Pancreas (tissue), 10 donors: ENCODE results near the gene NDUFA6. TPM values are rescaled to one million over a fixed set of nuclear protein-coding genes. Genes with fewer than 3 reads are reported as not detected.

Experiments
- ATAC-seq, 4 donors: fragments of 200-7000 bp; cut with Tn5 transposase; one replicate each; pipeline versions ENCODE4 v1.8.0 to v1.9.1; 2020; ENCODE audit warnings: mild to moderate bottlenecking in 4 of 4, moderate library complexity in 4 of 4
- DNase-seq, 6 donors: peaks; one replicate each; pipeline ENCODE4 v3.0.0-alpha.2; 2020
- FAIRE-seq: peaks from 2 replicates; lab custom pipeline; 2012; peaks lifted over from hg19 to GRCh38; lab: Jason Lieb, UNC
- H3K27ac ChIP-seq, 4 donors: fragments of 200-600 bp; sonication (generic); 1 replicate in 3 of 4; 2 replicates in 1 of 4; pipeline versions ENCODE4 v1.5.0 to v1.8.0; 2020
- H3K27me3 ChIP-seq, 4 donors: fragments of 200-600 bp; one replicate each; pipeline ENCODE4 v1.8.0; 2021
- H3K36me3 ChIP-seq, 3 donors: fragments of 200-600 bp; sonication (generic) in 1 of 3; one replicate each; pipeline versions ENCODE4 v1.5.0 to v1.8.0; 2020 to 2021
- H3K4me1 ChIP-seq, 3 donors: fragments of 200-600 bp; one replicate each; pipeline ENCODE4 v1.8.0; 2021
- H3K4me3 ChIP-seq, 4 donors: fragments of 200-600 bp; sonication (generic) in 2 of 4; one replicate each; pipeline versions ENCODE4 v1.5.0 to v1.8.0; 2020 to 2021
- H3K9me3 ChIP-seq, 4 donors: fragments of 200-600 bp; one replicate each; pipeline ENCODE4 v1.8.0; 2021
- WGBS, 2 donors: extraction: QIAGEN DNeasy Blood & Tissue Kit; methylation state at CpG; one replicate each; pipeline ENCODE4 v1.1.7; 2013; 5-methylcytosine and 5-hydroxymethylcytosine counted together
- intact Hi-C, 3 donors: fragments of 100-400 bp; cut with DNase I; formaldehyde crosslinking; loops; one replicate each; pipeline versions ENCODE4 v1.11.1 to v1.14.2; 2022
- polyA plus RNA-seq, 2 donors: library from polyadenylated mRNA; stranded (reverse); fragments of 200-250 nt; gene quantifications; one replicate each; pipeline ENCODE4 v1.2.3, GENCODE V29; 2013
- total RNA-seq, 6 donors: library from RNA; stranded (reverse); fragmentation: NEBNext Ultra II Directional in 4 of 6; extraction: Animal tissue kit (Norgen Biotek cat#: 25700) in 4 of 6; gene quantifications; one replicate each; pipeline versions ENCODE4 v1.2.1 to v1.2.4, GENCODE V29; 2021 to 2023
- TF ChIP-seq, protein P1 (sequence below), 4 donors: fragments of 200-600 bp; sonication (generic) in 3 of 4; IDR thresholded peaks; one replicate each; pipeline versions ENCODE4 v1.5.0 to v1.8.0; 2021; ENCODE audit warnings: antibody characterized with exemption in 4 of 4
- donor health status: healthy with polysubstance abuse.
- donor health status: DM: no; HTN: no; CAD: no; lungs with moderate emphysema.
- donor health status: DM: no; HTN: no; CAD: no.
- donor health status: control.
- donor health status: control.
- donor health status: Bipolar disorder and iron deficiency.
- donor health status: DM: yes; HTN: yes; CAD: no.
- donor health status: DM: no; HTN: no; CAD: no.
- donor health status: DM: no; HTN: no; CAD: no.
- donor health status: DM: yes; HTN: yes; CAD: no.

Gene NDUFA6
- total and polyA plus RNA-seq, 8 donors, result 16.8 to 44.5 (median 24.4) TPM

DNA sequence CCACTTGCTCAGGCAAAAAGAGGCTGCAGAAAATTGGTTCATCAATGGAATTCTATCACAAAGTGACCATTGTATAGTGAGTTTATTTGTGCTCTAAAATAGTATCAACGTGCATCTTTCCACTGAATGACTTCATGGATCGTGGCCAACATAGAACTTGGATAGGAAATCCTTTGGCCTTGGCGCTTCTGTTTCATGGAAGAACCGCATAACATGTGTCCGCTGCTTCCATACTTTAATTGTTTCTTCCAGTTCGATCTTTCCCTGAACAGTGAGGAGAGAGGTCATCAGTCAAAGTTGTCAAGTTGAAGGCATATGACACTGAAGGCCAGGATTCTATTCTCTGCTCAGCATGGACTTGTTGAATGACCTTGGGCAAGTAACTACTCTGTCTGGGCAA, 4.5 kb downstream of the NDUFA6 start:
- WGBS, 2 donors, result 51 to 52% methylated on average over 6 of the region's 6 CpGs
- DNase-seq, result peak in 1 of 6 donors; percentile 5
- H3K4me1 ChIP-seq, result peaks cover under 1 to 13% (median 5%) of the 10 kb centered on the region in 3 donors
- peaks cover 3 to 32% (median 15%) of the 10 kb centered on the region in 3 donors for H3K36me3 ChIP-seq
- H3K4me3 ChIP-seq, result no peak overlapping the region
- H3K9me3 ChIP-seq, result no peaks in the 10 kb centered on the region
- TF ChIP-seq, protein P1, sequence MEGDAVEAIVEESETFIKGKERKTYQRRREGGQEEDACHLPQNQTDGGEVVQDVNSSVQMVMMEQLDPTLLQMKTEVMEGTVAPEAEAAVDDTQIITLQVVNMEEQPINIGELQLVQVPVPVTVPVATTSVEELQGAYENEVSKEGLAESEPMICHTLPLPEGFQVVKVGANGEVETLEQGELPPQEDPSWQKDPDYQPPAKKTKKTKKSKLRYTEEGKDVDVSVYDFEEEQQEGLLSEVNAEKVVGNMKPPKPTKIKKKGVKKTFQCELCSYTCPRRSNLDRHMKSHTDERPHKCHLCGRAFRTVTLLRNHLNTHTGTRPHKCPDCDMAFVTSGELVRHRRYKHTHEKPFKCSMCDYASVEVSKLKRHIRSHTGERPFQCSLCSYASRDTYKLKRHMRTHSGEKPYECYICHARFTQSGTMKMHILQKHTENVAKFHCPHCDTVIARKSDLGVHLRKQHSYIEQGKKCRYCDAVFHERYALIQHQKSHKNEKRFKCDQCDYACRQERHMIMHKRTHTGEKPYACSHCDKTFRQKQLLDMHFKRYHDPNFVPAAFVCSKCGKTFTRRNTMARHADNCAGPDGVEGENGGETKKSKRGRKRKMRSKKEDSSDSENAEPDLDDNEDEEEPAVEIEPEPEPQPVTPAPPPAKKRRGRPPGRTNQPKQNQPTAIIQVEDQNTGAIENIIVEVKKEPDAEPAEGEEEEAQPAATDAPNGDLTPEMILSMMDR (IDR thresholded peaks at IDR 0.05), result no peak
- no peak for ATAC-seq
- no peaks in the 10 kb centered on the region for H3K27me3 ChIP-seq
- intact Hi-C loops, result no loop called here
- no peak overlapping the region for H3K27ac ChIP-seq
- no peak for FAIRE-seq

DNA sequence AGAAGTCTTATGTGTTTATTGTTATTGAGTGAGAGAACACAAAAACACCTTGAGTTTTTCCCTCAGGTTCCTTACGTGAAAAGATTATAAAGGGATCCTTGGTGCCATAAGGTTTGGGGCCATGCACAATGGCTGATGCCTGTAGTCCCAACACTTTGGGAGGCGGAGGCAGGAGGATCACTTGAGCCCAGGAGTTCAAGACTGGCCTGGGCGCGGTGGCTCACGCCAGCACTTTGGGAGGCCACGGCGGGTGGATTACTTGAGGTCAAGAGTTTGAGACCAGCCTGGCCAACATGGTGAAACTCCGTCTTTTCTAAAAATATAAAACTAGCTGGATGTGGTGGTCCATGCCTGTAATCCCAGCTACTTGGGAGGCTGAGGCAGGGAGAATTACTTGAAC, 5.7 kb downstream of the NDUFA6 start:
- WGBS, 2 donors, result 95% methylated on average over 8 of the region's 8 CpGs
- intact Hi-C loops, result no loop called here
- DNase-seq (peak in 1 of 6 donors; percentile 8), FAIRE-seq (no peak), ATAC-seq (no peak)
- Histone ChIP-seq H3K27ac (no peak overlapping the region), H3K27me3 (no peaks in the 10 kb centered on the region), H3K4me1 (peaks cover 3 to 14% (median 10%) of the 10 kb centered on the region in 3 donors), H3K36me3 (peaks cover 3 to 32% (median 15%) of the 10 kb centered on the region in 3 donors), H3K4me3 (no peak overlapping the region), H3K9me3 (no peaks in the 10 kb centered on the region)
- TF ChIP-seq, protein P1 (IDR thresholded peaks at IDR 0.05), result no peak

DNA sequence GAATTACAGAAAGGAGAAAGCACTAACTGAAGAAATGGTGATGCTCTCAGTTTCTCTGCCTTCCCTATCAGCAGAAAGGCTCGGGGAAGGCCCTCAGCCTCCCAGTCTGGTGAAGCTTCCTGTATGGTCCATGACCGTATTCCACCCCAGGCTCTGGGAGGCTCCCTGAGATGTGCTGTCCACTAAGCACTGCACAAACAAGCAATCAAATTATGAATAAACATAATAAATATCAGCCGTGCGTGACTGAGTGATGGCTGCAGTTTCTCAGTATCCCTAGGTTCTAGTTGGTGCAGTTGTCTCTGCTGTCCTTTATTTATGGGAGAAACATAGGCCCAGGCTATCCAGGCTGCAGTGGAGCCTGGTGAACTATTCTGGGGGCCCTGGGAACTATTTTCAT, 7.5 kb downstream of the NDUFA6 start:
- Histone ChIP-seq H3K4me1 (peaks cover 10 to 19% (median 16%) of the 10 kb centered on the region in 3 donors), H3K9me3 (no peaks in the 10 kb centered on the region), H3K27me3 (no peaks in the 10 kb centered on the region), H3K27ac (no peak overlapping the region), H3K36me3 (peaks cover 3 to 32% (median 15%) of the 10 kb centered on the region in 3 donors), H3K4me3 (no peak overlapping the region)
- TF ChIP-seq, protein P1 (IDR thresholded peaks at IDR 0.05), result no peak
- FAIRE-seq, result no peak
- no peak for ATAC-seq
- 91 to 92% methylated on average over 4 of the region's 4 CpGs for WGBS, 2 donors
- DNase-seq, result no peak
- intact Hi-C loops, result no loop called here

DNA sequence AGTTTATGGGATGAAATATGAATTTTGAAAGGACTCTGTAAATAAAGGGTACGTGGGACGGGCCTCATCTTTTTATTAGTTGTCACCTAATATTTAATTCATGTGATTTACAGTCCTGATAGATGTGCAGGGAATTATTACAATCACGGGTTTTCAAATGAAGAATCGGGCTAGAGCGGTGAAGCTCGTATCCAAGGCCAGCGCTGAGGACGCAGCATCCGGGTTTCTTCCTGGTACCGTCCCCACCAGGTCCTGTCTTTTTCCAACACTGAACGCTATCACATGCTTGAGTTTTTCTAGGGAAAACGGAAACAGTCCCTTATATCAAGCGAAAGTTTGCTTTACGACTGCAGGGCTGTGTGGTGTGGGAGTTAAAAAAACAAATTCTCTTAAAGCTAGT, 10.3 kb downstream of the NDUFA6 start:
- no peak for FAIRE-seq
- 0% methylated on average over 14 of the region's 14 CpGs for WGBS, 2 donors

More for the DNA sequence above, 10.3 kb downstream of the NDUFA6 start:
- intact Hi-C loops, result no loop called here
- H3K27ac ChIP-seq, result peak overlapping the region; percentile 83 to 97 (median 93)
- ATAC-seq (peak; percentile 18 to 33 (median 32)), DNase-seq (peak in 3 of 6 donors; percentile 43 to 47 (median 44))
- TF ChIP-seq, protein P1 (IDR thresholded peaks at IDR 0.05), result no peak
- H3K27me3 ChIP-seq, result no peaks in the 10 kb centered on the region
- no peaks in the 10 kb centered on the region for H3K9me3 ChIP-seq
- H3K4me3 ChIP-seq, result peak overlapping the region; percentile 49 to 51 (median 50)
- peaks cover 0 to 34% (median 8%) of the 10 kb centered on the region in 3 donors for H3K36me3 ChIP-seq
- H3K4me1 ChIP-seq, result peaks cover 10 to 23% (median 19%) of the 10 kb centered on the region in 3 donors
